Measurements from ENCODE around the gene ACTL7B. TPM values are rescaled to one million over a fixed set of nuclear protein-coding genes. Genes with fewer than 3 reads are reported as not detected.
"Not testable (repeated sequence)": the region's sequence is repeated elsewhere in the genome, so short reads cannot be mapped to it uniquely, and the experiment has no call there.

The ACTL7B gene
- total RNA-seq, 1 donor from 2014 or later: not detected

DNA sequence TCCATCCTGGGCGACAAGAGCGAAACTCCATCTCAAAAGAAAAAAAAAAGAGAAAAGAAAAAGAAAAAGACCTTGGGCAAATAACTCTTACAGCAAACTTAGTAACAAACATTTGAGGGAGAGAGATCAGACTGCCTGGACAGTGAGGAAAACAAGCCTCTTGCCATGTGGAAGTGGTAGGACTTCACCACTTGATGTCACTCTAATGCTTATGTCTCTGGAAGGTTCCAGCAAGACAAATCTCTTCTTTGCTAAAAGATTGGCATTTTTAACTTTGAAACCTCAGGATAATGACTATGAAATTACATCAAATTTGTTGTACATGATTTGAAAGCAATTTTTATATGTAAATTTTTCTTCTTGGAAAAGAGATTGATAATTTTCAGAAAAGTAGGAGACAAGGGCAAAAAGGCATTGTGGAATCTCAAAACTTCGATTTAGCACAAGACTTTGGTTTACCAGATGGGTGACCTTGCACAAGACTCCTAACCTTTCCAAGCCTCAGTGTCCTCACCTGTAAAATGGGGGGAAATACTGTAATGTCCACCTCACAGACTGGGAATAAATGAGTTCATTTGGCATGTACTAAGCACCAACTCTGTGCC is 5.4 kb downstream of the ACTL7B start:
- Mint-ChIP-seq H3K4me1 (no peaks in the 10 kb centered on the region), H3K27me3 (ENCODE audit: low read depth) (no peaks in the 10 kb centered on the region), H3K4me3 (no peak overlapping the region), H3K27ac (ENCODE audit: unreplicated experiment) (no peak overlapping the region), H3K36me3 (ENCODE audit: low read depth) (no peaks in the 10 kb centered on the region), H3K9me3 (no peaks in the 10 kb centered on the region)
- DNase-seq (ENCODE audit: low read depth, low spot score): no peak
- TF ChIP-seq, protein P1, sequence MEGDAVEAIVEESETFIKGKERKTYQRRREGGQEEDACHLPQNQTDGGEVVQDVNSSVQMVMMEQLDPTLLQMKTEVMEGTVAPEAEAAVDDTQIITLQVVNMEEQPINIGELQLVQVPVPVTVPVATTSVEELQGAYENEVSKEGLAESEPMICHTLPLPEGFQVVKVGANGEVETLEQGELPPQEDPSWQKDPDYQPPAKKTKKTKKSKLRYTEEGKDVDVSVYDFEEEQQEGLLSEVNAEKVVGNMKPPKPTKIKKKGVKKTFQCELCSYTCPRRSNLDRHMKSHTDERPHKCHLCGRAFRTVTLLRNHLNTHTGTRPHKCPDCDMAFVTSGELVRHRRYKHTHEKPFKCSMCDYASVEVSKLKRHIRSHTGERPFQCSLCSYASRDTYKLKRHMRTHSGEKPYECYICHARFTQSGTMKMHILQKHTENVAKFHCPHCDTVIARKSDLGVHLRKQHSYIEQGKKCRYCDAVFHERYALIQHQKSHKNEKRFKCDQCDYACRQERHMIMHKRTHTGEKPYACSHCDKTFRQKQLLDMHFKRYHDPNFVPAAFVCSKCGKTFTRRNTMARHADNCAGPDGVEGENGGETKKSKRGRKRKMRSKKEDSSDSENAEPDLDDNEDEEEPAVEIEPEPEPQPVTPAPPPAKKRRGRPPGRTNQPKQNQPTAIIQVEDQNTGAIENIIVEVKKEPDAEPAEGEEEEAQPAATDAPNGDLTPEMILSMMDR (conservative IDR thresholded peaks at IDR 0.05): no peak

- DNase-seq (ENCODE audit: low read depth, low spot score); H3K27me3 Mint-ChIP-seq (ENCODE audit: low read depth); H3K9me3 Mint-ChIP-seq; H3K4me1 Mint-ChIP-seq; H3K4me3 Mint-ChIP-seq; H3K36me3 Mint-ChIP-seq (ENCODE audit: low read depth); H3K27ac Mint-ChIP-seq (ENCODE audit: unreplicated experiment): not testable (repeated sequence)
Measured at GRCh38 chr9:108848296-108848695, 7.5 kb downstream of the ACTL7B start.

DNA sequence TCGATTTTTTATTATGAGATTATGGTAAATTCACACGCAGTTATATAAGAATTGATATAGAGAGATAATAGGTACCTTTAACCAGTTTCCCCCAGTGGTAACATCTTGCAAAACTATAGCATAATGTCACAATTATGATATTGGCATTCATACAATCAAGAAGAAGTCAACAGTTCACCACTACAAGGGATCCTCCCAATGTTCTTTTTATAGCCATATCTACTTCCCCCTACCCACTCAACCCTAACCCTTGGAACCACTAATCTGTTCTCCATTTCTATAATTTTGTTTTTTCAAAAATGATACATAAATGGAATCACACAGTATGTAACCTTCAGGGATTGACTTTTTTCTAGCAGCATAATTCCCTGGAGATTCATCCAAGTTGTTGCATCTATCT is 9.8 kb downstream of the ACTL7B start:
- H3K36me3 Mint-ChIP-seq (ENCODE audit: low read depth): no peaks in the 10 kb centered on the region
- no peak overlapping the region for H3K27ac Mint-ChIP-seq (ENCODE audit: unreplicated experiment)
- TF ChIP-seq, protein P1 (conservative IDR thresholded peaks at IDR 0.05): no peak
- H3K27me3 Mint-ChIP-seq (ENCODE audit: low read depth): no peaks in the 10 kb centered on the region
- H3K4me3 Mint-ChIP-seq: no peak overlapping the region
- no peaks in the 10 kb centered on the region for H3K4me1 Mint-ChIP-seq
- DNase-seq (ENCODE audit: low read depth, low spot score): no peak
- H3K9me3 Mint-ChIP-seq: no peaks in the 10 kb centered on the region

DNA sequence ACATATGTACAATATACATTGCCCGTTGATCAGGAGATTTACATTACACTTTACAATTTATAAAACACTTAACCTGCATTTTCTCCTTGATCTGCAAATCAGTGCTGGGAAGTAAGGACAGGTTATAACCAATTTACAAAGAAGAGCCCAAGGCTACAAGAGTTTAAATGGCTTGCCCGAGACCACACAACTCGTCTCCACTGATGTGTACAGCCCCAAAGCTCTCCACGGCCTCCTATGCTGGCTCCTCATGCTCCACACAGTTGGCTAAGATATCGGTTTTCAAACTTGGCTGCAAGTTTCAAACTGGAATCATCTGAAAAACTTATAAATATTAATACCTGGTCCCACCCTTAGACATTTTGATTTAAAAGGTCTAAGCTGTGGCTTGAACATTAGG is 10.3 kb downstream of the ACTL7B start:
- Mint-ChIP-seq H3K27me3 (ENCODE audit: low read depth) (no peaks in the 10 kb centered on the region), H3K4me3 (no peak overlapping the region), H3K27ac (ENCODE audit: unreplicated experiment) (no peak overlapping the region), H3K36me3 (ENCODE audit: low read depth) (no peaks in the 10 kb centered on the region), H3K9me3 (no peaks in the 10 kb centered on the region), H3K4me1 (no peaks in the 10 kb centered on the region)
- DNase-seq (ENCODE audit: low read depth, low spot score): no peak
- TF ChIP-seq, protein P1 (conservative IDR thresholded peaks at IDR 0.05): no peak

DNA sequence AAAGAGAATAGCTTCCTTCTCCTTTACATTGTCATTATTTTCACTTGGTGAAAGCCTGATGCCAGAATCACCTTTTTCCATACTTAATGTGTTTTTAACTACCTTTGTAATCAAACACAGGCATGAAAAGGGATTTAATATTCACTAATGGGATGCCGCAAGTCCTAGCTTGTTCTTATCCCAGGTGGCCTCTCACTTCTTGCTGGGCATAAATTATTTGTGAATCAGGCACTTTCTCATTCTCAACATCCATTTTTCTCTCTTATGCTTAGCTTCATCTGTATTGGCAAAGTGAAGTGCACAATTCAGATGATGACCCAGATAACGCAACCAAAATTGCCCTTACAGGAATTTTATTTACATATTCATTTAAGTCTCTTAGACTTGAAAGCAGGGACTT is 10.9 kb downstream of the ACTL7B start:
- H3K27me3 Mint-ChIP-seq (ENCODE audit: low read depth): no peaks in the 10 kb centered on the region

DNA sequence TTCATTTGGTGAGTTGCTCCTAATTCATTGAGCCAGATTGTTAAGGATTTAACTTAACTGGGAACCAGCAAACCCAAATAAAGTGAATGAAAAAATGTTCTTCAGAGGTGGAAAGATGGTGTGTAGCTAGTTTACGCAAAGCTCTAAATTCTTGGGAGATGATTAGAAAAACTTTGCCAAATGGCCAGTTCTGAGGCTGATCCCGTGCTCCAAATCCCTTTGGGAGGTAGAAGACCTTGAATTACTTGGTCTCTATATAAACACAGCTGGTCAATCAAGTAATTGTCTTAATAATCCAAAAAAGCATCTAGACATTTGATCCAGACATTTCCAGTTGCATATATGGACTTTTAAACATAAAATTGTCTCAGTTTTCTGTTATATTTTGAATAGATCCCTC is 11.4 kb downstream of the ACTL7B start:
- TF ChIP-seq, protein P1 (conservative IDR thresholded peaks at IDR 0.05): no peak
- no peak for DNase-seq (ENCODE audit: low read depth, low spot score)
- Mint-ChIP-seq H3K9me3 (no peaks in the 10 kb centered on the region), H3K27ac (ENCODE audit: unreplicated experiment) (no peak overlapping the region), H3K4me3 (no peak overlapping the region), H3K27me3 (ENCODE audit: low read depth) (no peaks in the 10 kb centered on the region), H3K4me1 (no peaks in the 10 kb centered on the region), H3K36me3 (ENCODE audit: low read depth) (no peaks in the 10 kb centered on the region)

More for the DNA sequence above, 10.9 kb downstream of the ACTL7B start:
- Mint-ChIP-seq H3K36me3 (ENCODE audit: low read depth) (no peaks in the 10 kb centered on the region), H3K4me1 (no peaks in the 10 kb centered on the region), H3K9me3 (no peaks in the 10 kb centered on the region), H3K27ac (ENCODE audit: unreplicated experiment) (no peak overlapping the region), H3K4me3 (no peak overlapping the region)
- no peak for DNase-seq (ENCODE audit: low read depth, low spot score)
- TF ChIP-seq, protein P1 (conservative IDR thresholded peaks at IDR 0.05): no peak

All from neural crest cell (in vitro differentiated cells).